HG03520 (cell line): ENCODE measurements around the gene POR.
A peak's percentile ranks its signal among the peaks of the same experiment; 100 is the strongest.
"Not testable (repeated sequence)": the region's sequence is repeated elsewhere in the genome, so short reads cannot be mapped to it uniquely, and the experiment has no call there.

Experiments used
- ATAC-seq: cut with Tn5 transposase; IDR thresholded peaks from one replicate; pipeline ENCODE4 v1.9.1; 2021; ENCODE audit warnings: mild to moderate bottlenecking, moderate library complexity; ENCODE audit not compliant: unreplicated experiment

Gene POR

DNA sequence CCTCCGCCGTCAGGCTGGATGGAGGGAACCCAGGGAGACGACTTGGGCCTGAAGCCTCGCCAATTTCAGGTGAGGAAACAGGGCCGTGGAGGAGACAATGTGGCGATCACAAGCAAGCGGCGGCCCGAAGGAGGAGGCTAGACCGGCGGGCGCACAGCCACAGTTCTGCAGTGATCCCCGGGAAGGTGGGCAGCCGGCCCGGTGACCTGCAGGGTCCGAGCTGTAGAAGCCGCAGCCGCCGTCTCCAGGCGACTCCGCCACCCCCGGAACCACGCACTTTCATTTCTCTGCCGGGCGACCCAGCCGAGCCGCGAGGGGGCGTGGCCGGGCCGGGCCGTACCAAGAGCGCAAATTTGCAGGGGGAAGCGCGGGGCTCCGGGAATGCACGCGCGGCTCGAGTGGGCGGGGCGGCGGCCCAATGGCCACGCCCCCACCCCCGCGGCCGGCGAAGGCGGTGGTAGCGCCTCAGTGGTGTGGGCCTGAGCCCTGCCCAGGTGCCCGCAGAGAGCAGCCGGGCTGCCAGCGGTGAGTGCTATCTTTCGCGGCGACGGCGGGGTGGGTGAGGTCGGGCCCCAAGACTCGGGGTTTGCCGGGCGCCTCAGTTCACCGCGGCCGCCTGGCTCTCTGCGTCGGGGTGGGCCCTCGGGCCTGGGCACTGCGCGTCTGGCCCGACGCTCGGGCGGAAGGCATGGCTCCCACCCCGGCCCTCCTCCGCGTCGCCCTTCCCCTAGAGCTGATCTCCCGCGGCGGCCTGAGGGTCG lies at the start of gene POR:
Gene POR, plus strand, starts transcription at position 501 of the 761 bp plus-strand sequence. CDS start 38,847 bp downstream, outside the sequence.
- peak; percentile 81 for ATAC-seq

DNA sequence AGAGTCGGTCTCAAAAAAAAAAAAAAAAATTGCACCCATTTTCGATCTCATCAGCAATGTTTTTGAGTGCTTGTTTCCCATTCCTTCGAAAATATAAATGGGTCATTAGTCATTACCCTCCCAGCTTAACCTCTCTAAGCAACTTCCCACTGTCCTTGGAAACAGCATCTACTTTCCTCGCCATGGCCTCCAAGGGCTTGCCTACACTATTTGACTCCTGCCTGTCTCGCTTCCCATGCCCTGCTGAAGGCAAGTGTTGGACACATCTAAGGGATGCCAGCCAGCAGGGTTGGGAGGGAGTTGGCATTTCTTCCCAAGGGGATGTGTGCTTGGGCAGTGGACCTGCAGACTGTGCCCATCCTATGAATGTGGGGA lies 48.9 kb upstream of the POR start:
- no peak for ATAC-seq

DNA sequence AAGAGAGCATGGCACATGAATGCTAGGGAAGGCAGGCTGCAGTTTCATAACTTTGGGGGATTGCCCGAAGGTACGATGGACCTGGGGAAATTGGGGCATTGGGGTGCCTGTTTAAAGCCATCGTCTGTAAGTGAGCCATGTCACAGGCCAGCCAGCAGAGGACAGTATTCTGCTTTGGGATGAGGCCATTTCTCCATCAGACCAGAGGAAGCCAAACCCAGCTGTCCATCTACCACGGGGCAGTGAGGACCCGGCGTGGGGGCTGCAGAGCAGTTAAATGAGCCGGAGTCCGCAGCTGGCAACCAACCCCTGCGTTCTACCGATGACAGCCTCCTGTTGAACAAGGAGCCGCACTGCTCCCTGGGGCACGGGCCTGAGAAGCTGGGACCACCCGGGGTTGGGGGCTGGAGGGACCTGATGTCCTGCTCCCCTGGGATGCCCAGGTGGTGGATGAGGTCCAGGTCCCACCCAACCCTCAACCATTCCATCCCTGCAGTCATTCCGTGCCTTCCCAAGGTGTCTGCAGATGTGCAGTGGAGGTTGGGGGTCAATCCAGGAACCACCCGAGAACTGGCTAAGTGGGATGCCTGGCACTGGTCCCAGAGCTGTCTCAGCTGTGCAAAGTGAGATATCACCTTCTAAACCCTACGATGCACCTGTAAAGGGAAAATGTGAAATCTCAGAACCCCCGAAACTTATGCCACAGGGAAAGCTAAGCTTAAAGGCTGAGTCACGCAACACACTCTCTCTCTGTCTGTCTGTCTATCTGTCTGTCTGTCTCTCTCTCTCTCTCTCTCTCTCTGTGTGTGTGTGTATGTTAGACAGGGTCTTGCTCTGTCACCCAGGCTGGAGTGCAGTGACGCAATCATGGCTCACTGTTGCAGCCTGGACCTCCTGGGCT lies 48.2 kb upstream of the POR start:
- no peak for ATAC-seq

DNA sequence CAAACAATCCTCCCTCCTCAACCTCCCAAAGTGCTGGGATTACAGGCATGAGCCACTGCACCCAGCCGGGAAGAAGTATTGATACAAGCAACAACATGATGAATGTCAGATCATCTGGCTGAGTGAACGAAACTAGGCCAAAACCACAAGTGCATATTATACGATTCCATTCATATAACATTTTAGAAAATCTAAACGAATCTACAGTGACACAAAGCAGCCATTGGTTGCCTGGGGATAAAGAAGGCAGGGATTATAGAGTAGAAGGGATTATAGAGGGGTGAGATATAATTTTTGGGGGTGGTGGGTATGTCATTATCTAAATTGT lies 47.6 kb upstream of the POR start:
- ATAC-seq = no peak

DNA sequence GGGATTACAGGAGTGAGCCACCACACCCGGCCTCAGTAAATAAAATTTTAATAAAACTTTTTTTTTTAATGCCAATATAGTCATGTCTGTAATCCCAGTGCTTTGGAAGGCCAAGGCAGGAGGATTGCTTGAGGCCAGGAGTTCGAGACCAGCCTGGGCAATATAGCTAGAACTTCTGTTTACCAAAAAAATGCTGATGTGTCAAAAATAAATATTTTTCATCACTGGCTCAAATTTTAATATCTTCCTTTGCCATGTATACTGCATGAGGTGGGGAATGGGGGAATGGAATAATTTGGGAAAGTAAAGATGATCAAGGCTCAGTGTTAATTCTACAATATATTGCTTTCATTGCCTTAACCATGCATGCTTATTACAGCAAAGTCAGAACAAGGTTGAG lies 46.8 kb upstream of the POR start:
- no peak for ATAC-seq

DNA sequence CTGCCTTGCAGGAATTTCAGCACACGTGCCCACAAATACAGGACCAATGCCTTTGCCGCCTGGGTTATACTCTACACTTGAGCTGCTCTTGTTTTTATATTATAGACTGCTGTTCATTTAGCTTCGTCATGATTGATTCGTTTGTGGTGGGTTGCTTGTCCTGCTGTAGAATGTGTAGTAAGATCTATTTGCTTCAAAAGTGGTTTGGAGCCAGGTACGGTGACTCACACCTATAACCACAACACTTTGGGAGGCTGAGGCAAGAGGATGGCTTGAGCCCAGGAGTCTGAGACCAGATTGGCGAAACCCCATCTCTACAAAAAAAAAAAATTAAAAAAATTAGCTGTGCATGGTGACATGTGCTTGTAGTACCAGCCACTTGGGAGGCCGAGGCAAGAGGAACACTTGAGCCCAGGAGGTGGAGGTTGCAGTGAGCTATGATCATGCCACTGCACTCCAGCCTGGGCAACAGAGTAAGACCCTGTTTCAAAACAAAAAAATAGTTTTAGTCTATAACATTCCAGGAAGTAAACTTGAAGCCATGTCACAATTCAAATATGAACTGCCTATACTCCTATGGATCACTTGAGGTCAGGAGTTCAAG lies 45.1 kb upstream of the POR start:
- no peak for ATAC-seq

DNA sequence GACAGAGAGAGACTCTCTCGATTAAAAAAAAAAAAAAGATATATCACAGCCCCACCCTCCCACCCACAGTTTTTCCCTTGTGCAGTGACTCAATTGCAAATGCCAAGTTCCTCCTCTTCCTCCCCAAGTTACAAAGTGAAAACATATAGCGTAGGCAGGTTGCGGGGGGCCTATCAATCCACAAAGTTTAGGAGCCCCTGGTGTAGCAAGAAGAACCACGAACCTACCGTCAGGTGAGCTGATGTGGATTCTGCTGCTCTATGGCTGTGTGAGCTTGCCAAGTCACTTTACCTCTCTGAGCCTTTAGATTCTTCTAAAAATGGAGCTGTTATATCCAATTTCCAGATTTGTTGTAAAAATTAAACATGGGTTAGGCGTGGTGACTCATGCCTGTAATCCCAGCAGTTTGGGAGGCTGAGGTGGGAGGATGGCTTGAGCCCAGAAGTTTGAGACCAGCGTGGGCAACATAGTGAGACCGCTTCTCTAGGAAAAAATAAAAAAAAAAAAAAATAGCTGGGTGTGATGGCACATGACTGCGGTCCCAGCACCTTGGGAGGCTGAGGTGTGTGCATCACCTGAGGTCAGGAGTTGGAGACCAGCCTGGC lies 44.3 kb upstream of the POR start:
- ATAC-seq = no peak

DNA sequence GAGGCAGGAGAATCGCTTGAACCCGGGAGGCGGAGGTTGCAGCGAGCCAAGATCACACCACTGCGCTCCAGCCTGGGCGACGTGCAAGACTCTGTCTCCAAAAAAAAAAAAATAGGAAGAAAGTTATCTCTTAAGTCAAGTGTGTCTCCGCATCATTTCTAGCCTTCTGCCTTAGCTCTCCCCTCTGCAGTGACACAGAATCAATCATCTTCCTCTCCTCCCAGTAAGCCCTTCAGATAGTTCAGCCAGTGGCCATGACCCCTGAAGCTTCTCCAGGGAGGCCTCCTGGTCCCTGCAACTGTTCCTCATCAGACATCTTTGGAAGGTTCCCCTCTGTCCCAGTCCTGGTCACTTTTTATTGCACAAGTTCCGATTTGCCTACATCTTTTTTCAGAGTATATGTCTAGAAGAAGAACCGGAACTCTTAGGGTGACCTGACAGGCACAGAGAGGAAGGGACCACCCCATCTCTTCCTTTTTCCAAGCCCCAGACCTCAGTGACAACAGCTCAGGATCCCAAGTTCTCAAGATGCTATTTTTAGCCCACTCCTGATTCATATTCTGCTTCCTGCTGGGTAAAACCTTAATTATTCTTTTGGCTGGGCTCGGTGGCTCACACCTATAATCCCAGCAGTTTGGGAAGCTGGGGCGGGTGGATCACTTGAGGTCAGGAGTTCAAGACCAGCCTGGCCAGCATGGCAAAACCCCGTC lies 42.7 kb upstream of the POR start:
- ATAC-seq = no peak

DNA sequence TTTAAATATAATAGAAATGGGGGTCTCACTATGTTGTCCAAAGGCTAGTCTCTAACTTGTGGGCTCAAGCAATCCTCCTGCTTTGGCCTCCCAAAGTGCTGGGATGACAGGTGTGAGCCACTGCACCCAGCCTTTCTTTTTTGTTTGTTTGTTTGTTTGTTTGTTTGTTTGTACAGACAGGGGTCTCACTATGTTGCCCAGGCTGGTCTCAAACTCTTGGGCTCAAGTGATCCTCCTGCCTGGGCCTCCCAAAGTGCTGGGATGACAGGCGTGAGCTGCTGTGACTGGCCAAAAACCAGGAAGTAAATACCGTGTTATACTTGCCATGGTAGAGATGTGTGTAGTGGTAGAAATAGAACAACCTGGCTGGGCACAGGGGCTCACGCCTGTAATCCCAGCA lies 40.8 kb upstream of the POR start:
- ATAC-seq = not testable (repeated sequence)

DNA sequence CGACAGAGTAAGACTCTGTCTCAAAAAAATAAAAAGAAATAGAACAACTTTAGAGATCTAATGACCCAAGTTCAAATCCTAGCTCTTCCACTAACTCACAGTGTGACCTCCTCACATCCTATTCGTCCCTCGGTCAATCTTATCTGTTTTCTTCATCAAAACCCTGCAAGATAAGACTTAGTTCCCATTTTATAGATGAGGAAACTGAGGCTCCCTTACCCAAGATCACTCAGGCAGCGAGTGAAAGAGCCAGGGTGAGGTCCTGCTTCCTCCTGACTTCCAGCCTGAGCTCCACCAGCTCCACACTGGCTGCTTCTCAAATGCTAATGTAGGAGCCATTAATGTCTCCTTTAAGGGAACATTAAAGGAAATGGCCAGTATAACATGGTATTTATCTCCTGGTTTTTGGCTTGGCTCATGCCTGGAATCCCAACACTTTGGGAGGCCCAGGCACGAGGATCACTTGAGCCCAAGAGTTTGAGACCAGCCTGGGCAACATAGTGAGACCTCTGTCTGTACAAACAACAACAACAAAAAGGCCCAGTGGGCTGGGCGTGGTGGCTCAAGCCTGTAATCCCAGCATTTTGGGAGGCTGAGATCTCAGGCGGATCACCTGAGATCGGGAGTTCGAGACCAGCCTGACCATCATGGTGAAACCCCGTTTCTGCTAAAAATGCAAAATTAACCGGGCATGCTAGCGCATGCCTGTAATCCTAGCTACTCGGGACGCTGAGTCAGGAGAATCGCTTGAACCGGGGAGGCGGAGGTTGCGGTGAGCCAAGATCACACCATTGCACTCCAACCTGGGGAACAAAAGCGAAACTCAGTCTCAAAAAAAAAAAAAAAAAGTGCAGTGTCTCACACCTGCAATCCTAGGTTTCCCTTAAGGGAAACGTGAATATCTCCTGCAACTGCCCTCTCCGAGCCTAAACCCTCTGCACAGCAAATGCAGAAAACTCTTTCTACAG lies 39.6 kb upstream of the POR start:
- no peak for ATAC-seq

DNA sequence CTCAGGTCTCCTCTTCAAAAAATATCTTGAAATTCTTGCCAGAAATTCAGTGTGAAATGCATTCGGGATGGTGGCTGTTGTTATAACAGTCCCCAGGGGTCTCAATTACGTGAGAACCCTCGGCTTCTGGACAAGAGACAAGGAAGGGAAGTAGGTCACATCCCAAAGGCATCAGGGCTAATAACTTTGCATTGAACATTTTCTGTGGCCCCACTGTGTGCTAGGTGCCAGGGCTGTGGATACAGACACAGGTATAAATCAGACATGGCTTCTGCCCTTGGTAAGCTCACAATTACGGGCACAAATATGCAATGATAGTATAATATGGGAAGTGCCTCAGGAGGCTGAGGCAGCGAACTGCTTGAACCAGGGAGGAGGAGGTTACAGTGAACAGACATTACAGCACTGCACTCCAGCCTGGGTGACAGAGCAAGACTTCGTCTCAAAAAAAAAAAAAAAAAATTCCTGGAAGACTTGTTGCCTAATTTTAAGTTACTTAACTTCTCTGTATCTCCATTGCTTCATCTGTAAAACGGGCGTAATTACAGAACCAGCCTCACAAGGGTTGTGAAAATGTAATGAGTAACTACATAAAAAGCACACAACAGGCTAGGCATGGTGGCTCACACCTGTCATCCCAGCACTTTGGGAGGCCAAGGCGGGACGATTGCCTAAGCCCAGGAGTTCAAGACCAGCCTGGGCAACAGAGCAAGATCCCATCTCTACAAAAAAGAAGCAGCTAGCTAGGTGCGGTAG lies 38.7 kb upstream of the POR start:
- no peak for ATAC-seq

DNA sequence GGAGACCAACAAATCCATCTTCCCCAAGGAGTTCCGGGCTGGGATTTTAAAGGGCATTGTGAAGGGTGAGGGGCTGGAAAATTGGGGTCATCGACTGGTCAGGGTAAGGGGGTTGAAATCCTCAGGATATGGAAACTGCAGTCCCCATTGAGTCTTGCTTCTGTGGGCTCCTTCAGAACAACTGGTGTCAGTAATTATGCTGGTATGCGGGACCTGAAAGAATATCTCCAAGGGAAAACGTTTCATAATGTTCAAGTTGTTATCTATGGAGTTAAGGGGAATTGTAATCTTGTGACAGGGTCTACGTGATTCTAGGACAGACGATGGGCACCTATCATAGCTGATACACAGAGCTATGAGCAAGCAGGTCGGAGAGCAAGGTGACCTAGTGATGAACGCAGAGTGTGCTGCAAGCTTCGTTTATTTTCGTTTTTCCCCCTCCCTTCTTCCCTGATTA lies 36.6 kb upstream of the POR start:
- ATAC-seq = peak; percentile 17

DNA sequence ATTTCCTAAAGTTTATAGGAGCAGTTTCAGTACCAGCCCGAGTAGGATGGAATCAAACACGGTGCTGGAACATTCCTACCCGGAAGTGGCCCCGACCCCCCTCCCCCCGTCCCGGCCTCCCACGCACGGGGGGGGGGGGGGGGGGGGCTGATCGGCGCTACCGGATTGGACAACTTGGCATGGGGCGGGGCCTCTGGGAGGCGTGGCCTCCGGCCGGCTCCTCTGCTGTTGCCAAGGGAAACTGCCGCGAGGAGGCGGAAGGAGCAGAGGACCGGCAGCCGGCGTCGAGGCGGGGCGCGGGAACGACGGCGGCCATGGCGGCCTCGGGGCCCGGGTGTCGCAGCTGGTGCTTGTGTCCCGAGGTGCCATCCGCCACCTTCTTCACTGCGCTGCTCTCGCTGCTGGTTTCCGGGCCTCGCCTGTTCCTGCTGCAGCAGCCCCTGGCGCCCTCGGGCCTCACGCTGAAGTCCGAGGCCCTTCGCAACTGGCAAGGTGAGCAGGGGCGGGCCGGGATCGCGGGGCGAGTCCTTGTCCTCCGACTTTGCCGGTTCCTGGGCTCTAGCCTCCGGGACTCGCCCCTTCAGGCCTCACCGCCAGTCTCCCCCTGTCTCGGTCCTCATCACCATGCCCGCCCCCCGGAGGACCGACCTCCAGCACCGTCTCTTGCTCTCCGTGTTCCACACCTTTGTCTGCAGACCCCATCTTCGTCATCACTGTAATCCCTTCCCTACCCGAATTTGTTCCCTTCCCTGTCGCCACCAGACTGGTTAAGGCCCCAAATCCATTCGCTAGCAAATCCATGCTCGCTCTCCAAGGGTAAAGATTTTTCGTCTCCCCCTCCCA lies 36.0 kb upstream of the POR start, which contains the start of gene RHBDD2:
Gene RHBDD2, plus strand, starts transcription at position 266 of the 843 bp plus-strand sequence. Its CDS starts 49 bp downstream, at position 315.
- ATAC-seq = peak; percentile 88

DNA sequence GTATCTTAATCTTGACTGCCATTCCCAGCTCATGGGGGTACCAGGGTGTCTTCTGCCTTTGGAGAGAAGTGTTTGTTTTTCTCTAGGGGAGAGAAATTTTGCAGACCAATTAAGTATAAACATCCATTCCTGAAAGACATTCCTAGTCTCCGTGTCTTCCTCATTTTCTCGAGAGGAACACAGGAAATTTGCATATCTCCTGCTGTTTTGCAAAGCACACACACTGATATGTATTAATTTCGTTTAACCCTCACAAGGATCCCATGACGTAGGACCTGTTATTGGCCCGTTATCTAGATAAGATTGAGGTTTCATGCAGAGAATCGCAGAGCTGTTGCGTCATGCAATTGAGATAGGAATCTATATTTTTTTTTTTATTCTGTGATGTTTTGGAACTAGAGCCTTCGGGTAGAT lies 35.2 kb upstream of the POR start:
- no peak for ATAC-seq

DNA sequence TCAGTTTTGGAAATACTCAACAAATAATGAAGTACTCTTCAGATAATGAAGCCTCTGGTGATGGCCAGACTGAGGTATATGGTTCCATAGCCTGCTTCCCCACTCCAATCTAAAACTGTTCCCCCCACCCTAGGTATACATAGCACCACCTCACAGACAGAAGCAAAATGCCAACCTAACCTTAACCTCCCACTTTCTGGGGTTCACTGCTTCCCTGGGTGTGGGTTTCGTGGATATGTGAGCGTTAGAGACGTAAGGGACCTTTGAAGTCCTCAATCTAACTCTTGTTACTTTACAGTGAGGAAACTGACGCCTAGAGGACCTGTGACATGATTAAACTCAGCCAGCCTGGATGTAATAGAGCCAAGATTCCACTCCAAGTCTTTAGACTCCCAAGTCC lies 34.7 kb upstream of the POR start:
- ATAC-seq = no peak

DNA sequence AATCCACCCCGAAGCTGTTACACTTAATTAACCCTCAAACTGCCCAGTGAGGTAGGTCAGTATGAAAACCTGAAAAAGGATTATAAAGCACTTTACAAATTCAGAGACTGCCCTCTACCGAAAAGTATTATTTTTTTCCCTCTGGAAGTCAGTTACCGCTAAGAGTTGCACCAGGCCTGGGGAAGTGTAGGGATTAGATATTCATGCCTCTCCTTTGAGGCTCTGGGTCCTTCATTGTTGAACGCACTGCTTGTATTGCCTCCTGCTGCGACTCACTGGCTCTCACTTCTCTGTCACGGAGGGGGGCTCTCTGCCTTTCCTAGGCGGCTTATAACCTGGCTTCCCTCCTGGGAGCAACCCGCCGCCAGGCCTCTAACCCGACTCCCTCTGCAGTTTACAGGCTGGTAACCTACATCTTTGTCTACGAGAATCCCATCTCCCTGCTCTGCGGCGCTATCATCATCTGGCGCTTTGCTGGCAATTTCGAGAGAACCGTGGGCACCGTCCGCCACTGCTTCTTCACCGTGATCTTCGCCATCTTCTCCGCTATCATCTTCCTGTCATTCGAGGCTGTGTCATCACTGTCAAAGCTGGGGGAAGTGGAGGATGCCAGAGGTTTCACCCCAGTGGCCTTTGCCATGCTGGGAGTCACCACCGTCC lies 33.4 kb upstream of the POR start:
- no peak for ATAC-seq

DNA sequence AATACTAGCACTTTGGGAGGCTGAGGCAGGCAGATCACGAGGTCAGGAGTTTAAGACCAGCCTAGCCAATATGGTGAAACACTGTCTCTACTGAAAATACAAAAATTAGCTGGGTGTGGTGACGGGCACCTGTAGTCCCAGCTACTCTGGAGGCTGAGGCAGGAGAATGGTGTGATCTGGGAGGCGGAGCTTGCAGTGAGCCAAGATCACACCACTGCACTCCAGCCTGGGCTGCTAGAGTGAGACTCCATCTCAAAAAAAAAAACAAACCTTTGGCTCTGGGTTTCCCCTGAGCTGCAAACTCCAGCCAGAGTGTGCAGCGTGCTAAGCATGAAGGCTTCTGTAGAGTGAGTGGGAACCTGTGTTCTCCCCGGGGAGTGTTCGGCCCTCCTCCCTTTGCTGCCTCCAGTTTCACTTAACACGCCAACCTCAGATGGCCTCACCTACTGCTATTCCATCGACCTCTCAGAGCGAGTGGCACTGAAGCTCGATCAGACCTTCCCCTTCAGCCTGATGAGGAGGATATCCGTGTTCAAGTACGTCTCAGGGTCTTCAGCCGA lies 31.6 kb upstream of the POR start:
- ATAC-seq = not testable (repeated sequence)
